Thoracic aorta (tissue), 2 donors: ENCODE results near the gene DENND11. TPM values are rescaled to one million over a fixed set of nuclear protein-coding genes. Genes with fewer than 3 reads are reported as not detected.

Experiments
- ATAC-seq: fragments of 150-250 bp; one replicate; pipeline ENCODE4 v1.8.0; 2017; ENCODE audit warnings: low read depth; ENCODE audit not compliant: insufficient number of reproducible peaks, low FRiP score
- DNase-seq: peaks from one replicate; pipeline ENCODE4 v3.0.0-alpha.2; 2020; ENCODE audit warnings: low spot score
- H3K27ac ChIP-seq, 2 donors: fragments of 200-600 bp; sonication (generic); 1 replicate in 1 of 2; 2 replicates in 1 of 2; pipeline ENCODE4 v1.5.1; 2016; ENCODE audit warnings: mild to moderate bottlenecking in 2 of 2, moderate library complexity in 2 of 2
- H3K27me3 ChIP-seq: fragments of 200-600 bp; sonication (generic); replicated peaks from 2 replicates; pipeline ENCODE4 v1.6.0; 2016; ENCODE audit warnings: mild to moderate bottlenecking; ENCODE audit not compliant: insufficient read depth
- H3K36me3 ChIP-seq: fragments of 200-600 bp; sonication (generic); one replicate; pipeline ENCODE4 v1.5.1; 2016
- H3K4me1 ChIP-seq, 2 donors: fragments of 200-600 bp; sonication (generic); 1 replicate in 1 of 2; 2 replicates in 1 of 2; pipeline versions ENCODE4 v1.5.1 to v1.6.0; 2016; ENCODE audit warnings: low read depth in 2 of 2, mild to moderate bottlenecking in 1 of 2; ENCODE audit not compliant: control insufficient read depth in 1 of 2
- H3K4me3 ChIP-seq: fragments of 200-600 bp; sonication (generic); 2 replicates; pipeline ENCODE4 v1.5.1; 2016; ENCODE audit warnings: mild to moderate bottlenecking
- H3K9me3 ChIP-seq: fragments of 200-600 bp; sonication (generic); 2 replicates; pipeline ENCODE4 v1.5.1; 2016
- total RNA-seq, 2 donors: library from RNA; depleted of rRNA; stranded (reverse); fragments of >200 nt; gene quantifications; one replicate each; pipeline versions ENCODE4 v1.1.0 to v1.2.3, GENCODE V29; 2016
- TF ChIP-seq, protein P1 (sequence below): fragments of 200-600 bp; sonication (generic); IDR thresholded peaks from one replicate; pipeline ENCODE4 v1.5.1; 2019; ENCODE audit warnings: antibody characterized with exemption

The DENND11 gene
- total RNA-seq, 2 donors from 2014 or later, result 29.0 to 37.8 TPM

DNA sequence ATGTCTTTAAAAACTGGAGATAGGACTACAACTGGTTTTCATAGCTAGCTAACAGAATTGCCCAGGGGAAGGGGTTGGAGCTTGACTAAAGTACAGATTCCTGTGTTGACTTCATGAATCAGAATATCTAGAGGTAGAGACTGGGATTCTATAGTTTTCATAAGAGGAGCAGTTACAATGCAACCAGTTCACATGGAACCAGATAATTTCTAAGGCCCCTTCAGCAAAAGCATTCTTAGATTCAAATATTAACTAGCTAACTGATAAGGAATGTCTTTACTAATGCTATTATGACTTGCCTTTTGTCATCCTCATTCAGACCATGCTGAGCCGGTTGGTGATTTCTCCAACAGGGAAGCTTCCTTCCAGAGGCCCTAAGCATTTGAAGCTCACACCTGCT is 11.9 kb upstream of the DENND11 start:
- H3K27me3 ChIP-seq, result no peaks in the 10 kb centered on the region
- H3K9me3 ChIP-seq, result no peaks in the 10 kb centered on the region
- DNase-seq (no peak), ATAC-seq (no peak)
- H3K27ac ChIP-seq, result no peak overlapping the region
- no peak overlapping the region for H3K4me3 ChIP-seq
- no peaks in the 10 kb centered on the region for H3K36me3 ChIP-seq
- no peaks in the 10 kb centered on the region for H3K4me1 ChIP-seq
- TF ChIP-seq, protein P1, sequence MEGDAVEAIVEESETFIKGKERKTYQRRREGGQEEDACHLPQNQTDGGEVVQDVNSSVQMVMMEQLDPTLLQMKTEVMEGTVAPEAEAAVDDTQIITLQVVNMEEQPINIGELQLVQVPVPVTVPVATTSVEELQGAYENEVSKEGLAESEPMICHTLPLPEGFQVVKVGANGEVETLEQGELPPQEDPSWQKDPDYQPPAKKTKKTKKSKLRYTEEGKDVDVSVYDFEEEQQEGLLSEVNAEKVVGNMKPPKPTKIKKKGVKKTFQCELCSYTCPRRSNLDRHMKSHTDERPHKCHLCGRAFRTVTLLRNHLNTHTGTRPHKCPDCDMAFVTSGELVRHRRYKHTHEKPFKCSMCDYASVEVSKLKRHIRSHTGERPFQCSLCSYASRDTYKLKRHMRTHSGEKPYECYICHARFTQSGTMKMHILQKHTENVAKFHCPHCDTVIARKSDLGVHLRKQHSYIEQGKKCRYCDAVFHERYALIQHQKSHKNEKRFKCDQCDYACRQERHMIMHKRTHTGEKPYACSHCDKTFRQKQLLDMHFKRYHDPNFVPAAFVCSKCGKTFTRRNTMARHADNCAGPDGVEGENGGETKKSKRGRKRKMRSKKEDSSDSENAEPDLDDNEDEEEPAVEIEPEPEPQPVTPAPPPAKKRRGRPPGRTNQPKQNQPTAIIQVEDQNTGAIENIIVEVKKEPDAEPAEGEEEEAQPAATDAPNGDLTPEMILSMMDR, result no peak

DNA sequence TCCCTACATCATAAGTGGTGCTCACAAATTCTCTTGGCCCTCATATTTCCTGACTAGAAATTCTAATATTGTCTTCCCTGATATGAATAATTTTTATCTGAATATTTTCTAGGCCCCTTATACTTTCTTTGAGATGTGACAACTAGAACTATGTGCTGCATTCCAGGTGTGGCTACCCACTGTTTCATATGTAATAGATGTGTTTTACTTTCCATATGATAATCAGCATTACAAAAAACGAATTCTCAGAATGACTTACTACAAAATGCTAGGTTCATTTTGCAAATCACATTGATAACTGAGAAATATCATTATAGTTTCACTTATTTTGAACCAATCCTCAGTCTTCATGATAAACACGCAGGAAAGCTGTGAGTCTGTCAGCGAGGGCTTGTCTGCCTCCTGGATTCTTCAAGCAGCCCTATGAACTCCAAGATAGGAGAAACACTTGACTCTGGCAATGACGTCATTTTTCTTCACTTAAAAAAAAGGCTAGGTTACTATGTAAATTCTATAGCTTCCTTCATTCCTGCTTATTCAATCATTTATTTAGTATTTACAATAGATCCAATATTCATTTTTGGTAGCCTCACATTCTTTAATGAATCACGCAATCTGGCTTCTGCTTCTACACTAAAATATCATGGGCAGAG is 10.8 kb upstream of the DENND11 start:
- Histone ChIP-seq H3K36me3 (no peaks in the 10 kb centered on the region), H3K9me3 (no peaks in the 10 kb centered on the region), H3K27me3 (no peaks in the 10 kb centered on the region), H3K4me3 (no peak overlapping the region), H3K4me1 (no peaks in the 10 kb centered on the region), H3K27ac (no peak overlapping the region)
- TF ChIP-seq, protein P1, result no peak
- DNase-seq (no peak), ATAC-seq (no peak)

DNA sequence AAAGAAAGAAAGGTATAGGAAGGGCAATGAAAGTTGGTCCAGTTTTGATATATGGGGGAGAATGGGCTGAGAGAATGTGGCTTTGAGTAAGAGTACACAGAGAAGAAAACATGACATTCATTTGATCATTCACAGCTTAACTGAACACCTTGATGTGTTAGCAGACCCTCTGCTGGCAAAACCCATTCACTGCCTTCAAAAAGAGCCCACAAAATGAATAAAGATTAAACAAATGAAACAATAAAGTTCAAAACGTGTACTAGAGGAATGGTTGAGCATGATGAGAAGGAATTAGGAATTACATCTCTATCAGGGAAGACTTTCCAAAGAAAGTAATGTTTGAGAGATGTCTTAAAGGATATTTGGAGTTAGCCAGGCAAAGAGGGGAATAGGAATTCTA is 8.3 kb upstream of the DENND11 start:
- no peak for DNase-seq
- no peaks in the 10 kb centered on the region for H3K36me3 ChIP-seq
- H3K27ac ChIP-seq, result no peak overlapping the region
- H3K4me3 ChIP-seq, result no peak overlapping the region
- TF ChIP-seq, protein P1, result no peak
- H3K9me3 ChIP-seq, result no peaks in the 10 kb centered on the region
- no peak for ATAC-seq
- no peaks in the 10 kb centered on the region for H3K27me3 ChIP-seq
- H3K4me1 ChIP-seq, result peaks cover 0 to 2% of the 10 kb centered on the region in 2 donors

DNA sequence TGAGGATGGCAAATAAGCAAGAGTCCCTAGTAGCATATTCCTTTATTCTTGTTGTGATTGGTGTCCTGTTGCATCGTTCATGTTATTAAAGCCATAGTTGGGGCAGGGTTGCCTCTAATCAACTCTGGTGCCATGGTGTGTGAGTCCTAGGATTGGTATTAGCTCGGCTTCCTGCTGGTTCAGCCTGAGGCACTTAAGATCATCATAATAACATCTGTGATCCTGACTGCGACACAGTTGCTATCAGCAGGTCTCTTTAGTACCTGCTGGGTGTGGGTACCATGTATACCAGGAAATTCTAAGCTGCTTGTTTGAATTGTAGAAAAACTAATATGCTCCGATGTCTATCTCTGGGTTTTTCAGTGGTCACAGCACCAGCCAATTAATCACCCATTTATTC is 7.8 kb upstream of the DENND11 start:
- TF ChIP-seq, protein P1, result no peak
- Histone ChIP-seq H3K4me1 (peaks cover 0 to 8% of the 10 kb centered on the region in 2 donors), H3K27ac (no peak overlapping the region), H3K36me3 (no peaks in the 10 kb centered on the region), H3K4me3 (no peak overlapping the region), H3K9me3 (no peaks in the 10 kb centered on the region), H3K27me3 (no peaks in the 10 kb centered on the region)
- DNase-seq, result no peak
- no peak for ATAC-seq

DNA sequence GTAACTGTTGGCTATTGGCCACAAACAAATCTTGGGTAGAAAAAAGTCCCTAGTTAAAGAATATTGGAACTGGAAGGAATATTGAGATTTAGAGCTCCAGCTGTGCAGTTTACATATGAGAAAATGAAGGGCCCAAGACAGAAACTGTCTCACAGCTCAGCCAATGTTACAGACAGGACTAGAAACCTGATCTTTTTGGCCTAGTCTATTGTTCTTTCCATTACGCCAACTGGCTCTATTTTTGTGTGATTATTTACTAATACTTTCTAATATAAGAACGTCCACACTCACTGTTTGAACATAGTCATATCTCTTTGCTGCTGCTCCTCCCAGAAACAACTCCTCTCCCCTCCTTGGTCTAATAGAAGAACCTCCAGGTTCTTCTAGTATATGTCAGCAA is 7.4 kb upstream of the DENND11 start:
- no peaks in the 10 kb centered on the region for H3K9me3 ChIP-seq
- TF ChIP-seq, protein P1, result no peak
- DNase-seq (no peak), ATAC-seq (no peak)
- no peaks in the 10 kb centered on the region for H3K36me3 ChIP-seq
- H3K27ac ChIP-seq, result no peak overlapping the region
- no peak overlapping the region for H3K4me3 ChIP-seq
- peaks cover 0 to 12% of the 10 kb centered on the region in 2 donors for H3K4me1 ChIP-seq
- no peaks in the 10 kb centered on the region for H3K27me3 ChIP-seq
